Tibial nerve (tissue), 4 donors: ENCODE data around the gene ETF1.

ENCODE experiments used
- CTCF ChIP-seq, 5 experiments: fragments of 200-600 bp in 3 of 5; fragments of 450-650 bp in 2 of 5; sonication (generic) in 3 of 5; IDR thresholded peaks; one replicate each; pipeline ENCODE4 v1.5.1; 2016 to 2019; ENCODE audit warnings: antibody characterized with exemption in 5 of 5, mild to moderate bottlenecking in 3 of 5, moderate library complexity in 2 of 5
- EP300 ChIP-seq, 2 donors: sonication (generic); formaldehyde crosslinking; IDR thresholded peaks; one replicate each; pipeline ENCODE4 v1.6.1; 2017; ENCODE audit warnings: antibody characterized with exemption in 2 of 2, mild to moderate bottlenecking in 1 of 2

GRCh38 chr5:138469540-138470321, 73.3 kb downstream of the ETF1 start:
- TF ChIP-seq CTCF (IDR thresholded peaks at IDR 0.05) (no peak), EP300 (IDR thresholded peaks at IDR 0.05) (no peak)
